RCC 7860 (cell line): ENCODE data around the gene SERTAD1.

Experiments
- DNase-seq: peaks from one replicate; pipeline ENCODE4 v3.0.0-alpha.2; 2015; ENCODE audit warnings: low spot score
- FAIRE-seq: peaks from 2 replicates; lab custom pipeline; 2012; peaks lifted over from hg19 to GRCh38; lab: Jason Lieb, UNC

The SERTAD1 gene

GRCh38 chr19:40407714-40408597 is 17.8 kb downstream of the SERTAD1 start:
- DNase-seq (no peak), FAIRE-seq (no peak)

GRCh38 chr19:40403262-40403984 is 22.4 kb downstream of the SERTAD1 start:
- peak; percentile 52 for DNase-seq
- no peak for FAIRE-seq

- FAIRE-seq, result no peak
- DNase-seq, result no peak
Observed at GRCh38 chr19:40400559-40400958, 25.2 kb downstream of the SERTAD1 start.

GRCh38 chr19:40398417-40399131 is 27.2 kb downstream of the SERTAD1 start:
- no peak for FAIRE-seq
- no peak for DNase-seq

- no peak for FAIRE-seq
- DNase-seq, result no peak
Observed at GRCh38 chr19:40397568-40397906, 28.3 kb downstream of the SERTAD1 start.

GRCh38 chr19:40396886-40397567 is 28.8 kb downstream of the SERTAD1 start:
- no peak for FAIRE-seq
- no peak for DNase-seq

GRCh38 chr19:40395956-40396355 is 29.8 kb downstream of the SERTAD1 start:
- FAIRE-seq, result no peak
- no peak for DNase-seq

- DNase-seq, result no peak
- no peak for FAIRE-seq
Observed at GRCh38 chr19:40394816-40395210, 31.0 kb downstream of the SERTAD1 start.

- DNase-seq (no peak), FAIRE-seq (no peak)
Observed at GRCh38 chr19:40393894-40394815, 31.6 kb downstream of the SERTAD1 start.

GRCh38 chr19:40392894-40393517 is 32.8 kb downstream of the SERTAD1 start:
- DNase-seq, result no peak
- no peak for FAIRE-seq

- no peak for FAIRE-seq
Observed at GRCh38 chr19:40392123-40392522, 33.7 kb downstream of the SERTAD1 start.

GRCh38 chr19:40390084-40390742 is 35.6 kb downstream of the SERTAD1 start, which contains the start of gene HIPK4:
Gene HIPK4, minus strand, starts transcription at chr19:40390181. Its CDS starts 279 bp downstream, at chr19:40389902.
- no peak for FAIRE-seq
- DNase-seq, result no peak

More at GRCh38 chr19:40392123-40392522, 33.7 kb downstream of the SERTAD1 start:
- no peak for DNase-seq

- DNase-seq, result no peak
- no peak for FAIRE-seq
Observed at GRCh38 chr19:40389404-40390083, 36.2 kb downstream of the SERTAD1 start.

- no peak for FAIRE-seq
- no peak for DNase-seq
Observed at GRCh38 chr19:40388481-40388880, 37.3 kb downstream of the SERTAD1 start.

- FAIRE-seq (no peak), DNase-seq (no peak)
Observed at GRCh38 chr19:40387155-40387554, 38.6 kb downstream of the SERTAD1 start.

- FAIRE-seq, result no peak
Observed at GRCh38 chr19:40383668-40384248, 42.0 kb downstream of the SERTAD1 start.

GRCh38 chr19:40381321-40381720 is 44.5 kb downstream of the SERTAD1 start:
- DNase-seq, result no peak
- FAIRE-seq, result no peak

More at GRCh38 chr19:40383668-40384248, 42.0 kb downstream of the SERTAD1 start:
- DNase-seq, result no peak
